Thymus (tissue), 11 donors: ENCODE measurements around the gene CABLES2. TPM values are rescaled to one million over a fixed set of nuclear protein-coding genes. Genes with fewer than 3 reads are reported as not detected.

Experiments used
- DNase-seq, 9 donors: peaks; one replicate each; pipeline ENCODE4 v3.0.0-alpha.2; 2013; ENCODE audit warnings: low spot score in 9 of 9, low read depth in 6 of 9, missing footprints in 1 of 9
- H3K27ac ChIP-seq, 2 donors: one replicate each; pipeline ENCODE4 v1.5.1; 2013; ENCODE audit warnings: control low read depth in 1 of 2, low read depth in 1 of 2, low read length in 1 of 2, mild to moderate bottlenecking in 1 of 2, moderate library complexity in 1 of 2
- H3K27me3 ChIP-seq, 2 donors: one replicate each; pipeline ENCODE4 v1.5.1; 2013; ENCODE audit warnings: low read length in 1 of 2; ENCODE audit not compliant: control insufficient read depth in 2 of 2, insufficient read depth in 1 of 2
- H3K36me3 ChIP-seq, 2 donors: one replicate each; pipeline ENCODE4 v1.5.1; 2013; ENCODE audit warnings: low read length in 1 of 2, mild to moderate bottlenecking in 1 of 2, moderate library complexity in 1 of 2; ENCODE audit not compliant: control insufficient read depth in 2 of 2, insufficient read depth in 2 of 2
- H3K4me1 ChIP-seq, 2 donors: one replicate each; pipeline ENCODE4 v1.5.1; 2013; ENCODE audit warnings: low read length in 2 of 2; ENCODE audit not compliant: control insufficient read depth in 2 of 2, insufficient read depth in 2 of 2
- H3K4me3 ChIP-seq, 2 donors: one replicate each; pipeline ENCODE4 v1.5.1; 2013; ENCODE audit warnings: low read length in 2 of 2, control low read depth in 1 of 2, mild to moderate bottlenecking in 1 of 2
- H3K9me3 ChIP-seq, 2 donors: one replicate each; pipeline ENCODE4 v1.5.1; 2013; ENCODE audit warnings: low read length in 1 of 2, mild to moderate bottlenecking in 1 of 2; ENCODE audit not compliant: control insufficient read depth in 2 of 2, insufficient read depth in 1 of 2
- WGBS: extraction: QIAGEN DNeasy Blood & Tissue Kit; methylation state at CpG from one replicate; pipeline ENCODE4 v1.1.7; 2013; 5-methylcytosine and 5-hydroxymethylcytosine counted together
- polyA plus RNA-seq: library from polyadenylated mRNA; stranded (reverse); fragments of 200-250 nt; gene quantifications from one replicate; pipeline ENCODE4 v1.2.3, GENCODE V29; 2013
- total RNA-seq: library from RNA; stranded (reverse); fragments of 120-200 nt; gene quantifications from one replicate; pipeline ENCODE4 v1.2.4, GENCODE V29; 2013
- donor health status: healthy.

CABLES2 gene
- total and polyA plus RNA-seq, 2 donors: 2.0 to 3.5 TPM

DNA sequence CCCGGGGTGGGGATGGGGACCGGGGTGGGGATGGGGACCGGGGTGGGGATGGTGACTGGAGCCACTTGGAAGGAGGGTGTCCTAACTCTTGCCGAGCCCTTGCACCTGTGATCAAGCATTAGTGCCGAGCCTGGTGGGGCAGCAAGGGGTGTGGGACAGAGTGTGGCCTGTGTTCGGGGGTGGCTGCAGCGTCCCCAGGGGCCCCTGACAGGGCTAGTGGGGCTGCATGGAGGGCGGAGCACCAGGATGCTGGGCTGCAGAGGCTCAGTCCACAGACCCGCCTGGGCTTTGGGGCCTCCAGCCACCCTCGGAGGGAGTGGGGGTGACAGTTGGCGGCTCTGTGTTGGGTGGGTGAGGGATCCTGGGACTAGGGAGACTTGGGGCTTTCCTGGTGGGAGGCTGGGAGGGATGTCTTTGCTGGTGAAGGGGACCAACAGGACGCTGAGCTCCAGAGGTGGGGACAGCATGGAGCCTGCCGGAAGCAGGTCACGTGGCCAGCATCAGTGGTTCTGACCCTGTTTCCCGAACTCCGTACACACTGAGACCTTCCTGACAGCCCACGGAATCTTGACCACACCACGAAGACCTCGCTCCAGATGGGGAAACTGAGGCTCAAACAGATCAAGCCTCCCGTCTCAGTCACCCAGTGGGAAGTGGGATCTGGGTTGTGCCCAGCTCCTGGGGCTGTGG, 15.7 kb upstream of the CABLES2 start:
- no peak for DNase-seq
- Histone ChIP-seq H3K36me3 (no peaks in the 10 kb centered on the region), H3K9me3 (peaks cover 0 to 2% of the 10 kb centered on the region in 2 donors), H3K27me3 (peaks cover 0 to 14% of the 10 kb centered on the region in 2 donors), H3K4me3 (no peak overlapping the region), H3K4me1 (no peaks in the 10 kb centered on the region), H3K27ac (no peak overlapping the region)
- WGBS: 89% methylated on average over 20 of the region's 20 CpGs

- WGBS: 88% methylated on average over 6 of the region's 6 CpGs
- Histone ChIP-seq H3K9me3 (peaks cover 0 to 2% of the 10 kb centered on the region in 2 donors), H3K27ac (no peak overlapping the region), H3K27me3 (peaks cover 0 to 9% of the 10 kb centered on the region in 2 donors), H3K4me3 (no peak overlapping the region), H3K36me3 (no peaks in the 10 kb centered on the region), H3K4me1 (no peaks in the 10 kb centered on the region)
- DNase-seq: no peak
Observed at GRCh38 chr20:62421716-62421990, 14.6 kb upstream of the CABLES2 start.

DNA sequence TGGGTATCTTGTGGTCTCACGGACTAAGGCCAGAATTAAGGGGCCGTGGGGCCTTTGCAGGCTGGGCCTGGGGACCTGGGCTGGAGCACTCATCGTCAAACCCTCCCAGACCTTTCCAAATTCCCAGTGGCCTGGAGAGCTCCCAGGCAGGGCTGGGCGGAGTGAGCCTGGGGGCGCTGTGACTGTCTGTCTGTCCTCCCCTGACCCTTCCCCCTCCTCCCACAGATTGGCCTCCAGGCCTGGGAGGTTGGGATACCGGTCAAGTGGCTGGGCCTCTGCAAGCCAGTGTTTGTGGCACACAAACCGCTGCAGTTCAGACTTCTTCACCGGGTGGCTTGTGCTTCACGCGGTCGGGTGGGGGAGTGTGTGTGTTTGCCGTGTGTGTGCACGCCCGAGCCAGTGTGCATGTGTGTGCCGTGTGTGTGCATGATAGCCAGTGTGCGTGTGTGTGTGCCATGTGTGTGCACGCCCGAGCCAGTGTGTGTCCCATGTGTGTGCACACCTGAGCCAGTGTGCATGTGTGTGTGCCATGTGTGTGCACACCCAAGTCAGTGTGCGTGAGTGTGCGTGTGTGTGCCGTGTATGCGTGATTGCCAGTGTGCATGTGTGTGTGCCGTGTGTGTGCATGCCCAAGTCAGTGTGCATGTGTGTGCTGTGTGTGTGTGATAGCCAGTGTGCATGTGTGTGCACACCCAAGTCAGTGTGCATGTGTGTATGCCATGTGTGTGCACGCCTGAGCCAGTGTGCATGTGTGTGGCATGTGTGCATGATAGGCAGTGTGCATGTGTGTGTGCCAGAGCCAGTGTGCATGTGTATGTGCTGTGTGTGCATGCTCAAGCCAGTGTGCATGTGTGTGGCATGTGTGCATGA, 14.0 kb upstream of the CABLES2 start:
- WGBS: 93% methylated on average over 24 of the region's 24 CpGs
- H3K27me3 ChIP-seq: peaks cover 0 to 6% of the 10 kb centered on the region in 2 donors
- no peak overlapping the region for H3K27ac ChIP-seq
- no peaks in the 10 kb centered on the region for H3K36me3 ChIP-seq
- peaks cover 0 to 2% of the 10 kb centered on the region in 2 donors for H3K9me3 ChIP-seq
- H3K4me1 ChIP-seq: no peaks in the 10 kb centered on the region
- no peak for DNase-seq
- no peak overlapping the region for H3K4me3 ChIP-seq

GRCh38 chr20:62419759-62420158, 12.7 kb upstream of the CABLES2 start:
- 85% methylated on average over 9 of the region's 9 CpGs for WGBS
- H3K27me3 ChIP-seq: peaks cover 0 to 6% of the 10 kb centered on the region in 2 donors

DNA sequence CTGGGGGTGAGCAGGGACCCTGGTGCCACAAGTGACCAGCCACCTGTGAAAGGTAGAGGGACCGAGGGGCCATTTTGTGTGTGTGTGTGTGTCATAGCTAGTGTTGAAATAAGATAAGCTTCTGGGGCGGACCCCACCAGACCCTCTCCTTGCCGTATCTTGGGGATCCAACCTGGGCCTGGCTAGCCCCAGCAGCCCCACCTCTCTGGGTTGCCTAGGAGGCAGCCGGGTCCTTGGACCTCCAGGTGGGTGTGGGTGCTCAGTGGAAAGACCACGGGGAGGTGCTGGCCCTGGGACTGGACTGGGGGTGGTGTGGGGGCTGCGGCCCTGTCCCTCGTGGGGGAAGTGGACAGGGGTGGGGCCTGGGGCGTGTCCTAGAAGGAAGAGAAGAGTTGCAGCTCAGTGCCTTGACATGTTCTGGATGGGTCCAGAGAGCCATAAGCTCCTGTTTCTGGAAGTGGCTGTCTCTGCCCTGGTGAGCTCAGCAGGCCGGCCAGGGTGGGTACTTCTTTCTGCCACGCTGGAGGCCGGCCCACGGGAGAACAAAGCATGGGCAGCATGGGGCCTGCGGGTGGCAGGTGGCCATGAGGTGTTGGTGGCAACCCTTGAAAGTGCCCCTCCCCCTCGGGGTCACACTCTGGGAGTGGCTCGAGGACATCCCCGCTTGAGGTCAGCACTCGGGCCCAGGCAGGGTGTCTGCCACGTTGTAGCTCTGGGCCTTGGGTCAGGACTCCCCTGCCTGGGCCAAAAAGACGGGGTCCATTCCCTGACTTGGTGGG, 11.8 kb upstream of the CABLES2 start:
- H3K4me3 ChIP-seq: no peak overlapping the region
- H3K27ac ChIP-seq: no peak overlapping the region
- WGBS: 91% methylated on average over 19 of the region's 19 CpGs
- peaks cover 0 to 2% of the 10 kb centered on the region in 2 donors for H3K9me3 ChIP-seq
- H3K4me1 ChIP-seq: no peaks in the 10 kb centered on the region
- DNase-seq: no peak
- H3K27me3 ChIP-seq: peaks cover 0 to 6% of the 10 kb centered on the region in 2 donors
- no peaks in the 10 kb centered on the region for H3K36me3 ChIP-seq

More at GRCh38 chr20:62419759-62420158, 12.7 kb upstream of the CABLES2 start:
- Histone ChIP-seq H3K9me3 (peaks cover 0 to 2% of the 10 kb centered on the region in 2 donors), H3K4me1 (no peaks in the 10 kb centered on the region), H3K36me3 (no peaks in the 10 kb centered on the region), H3K27ac (no peak overlapping the region), H3K4me3 (no peak overlapping the region)
- no peak for DNase-seq

DNA sequence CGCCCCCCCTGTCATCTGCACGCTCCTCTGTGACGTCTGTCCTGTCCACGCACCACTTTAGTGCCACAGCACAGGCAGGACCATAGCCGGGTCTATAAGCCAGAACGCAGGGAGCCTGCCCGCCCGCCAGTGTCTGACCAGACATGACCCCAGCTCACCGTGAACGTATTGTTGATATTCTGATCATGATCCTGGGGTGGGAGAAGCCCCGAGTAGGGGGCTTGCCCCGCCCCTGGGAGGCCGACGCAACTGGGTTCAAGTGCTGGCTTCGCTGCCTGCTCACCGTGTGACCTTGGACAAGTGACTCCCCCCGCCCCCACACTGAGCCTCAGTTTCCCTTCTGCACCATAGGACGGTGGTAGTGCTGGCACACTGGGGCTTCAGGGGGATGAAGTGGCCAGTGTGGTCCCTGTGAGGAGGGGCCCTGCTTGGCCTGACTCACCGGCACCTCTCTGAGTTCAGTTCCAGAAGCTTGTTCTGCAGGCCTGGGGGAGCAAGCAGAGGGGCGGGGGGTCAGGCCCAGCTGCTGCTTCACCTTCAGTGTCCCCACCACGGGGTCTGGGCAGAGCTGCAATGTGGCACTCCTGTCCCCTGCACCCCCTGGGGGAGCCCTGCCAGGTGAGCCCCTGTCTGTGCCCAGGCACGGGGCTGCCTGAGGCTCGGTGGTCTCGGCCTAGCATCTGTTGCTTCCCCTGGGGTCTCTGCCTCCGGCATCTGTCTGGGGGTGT, 11.1 kb upstream of the CABLES2 start:
- no peak overlapping the region for H3K4me3 ChIP-seq
- no peak for DNase-seq
- peaks cover 0 to 2% of the 10 kb centered on the region in 2 donors for H3K27me3 ChIP-seq
- 92% methylated on average over 25 of the region's 25 CpGs for WGBS
- no peak overlapping the region for H3K27ac ChIP-seq
- no peaks in the 10 kb centered on the region for H3K36me3 ChIP-seq
- H3K9me3 ChIP-seq: peaks cover 0 to 2% of the 10 kb centered on the region in 2 donors
- no peaks in the 10 kb centered on the region for H3K4me1 ChIP-seq

DNA sequence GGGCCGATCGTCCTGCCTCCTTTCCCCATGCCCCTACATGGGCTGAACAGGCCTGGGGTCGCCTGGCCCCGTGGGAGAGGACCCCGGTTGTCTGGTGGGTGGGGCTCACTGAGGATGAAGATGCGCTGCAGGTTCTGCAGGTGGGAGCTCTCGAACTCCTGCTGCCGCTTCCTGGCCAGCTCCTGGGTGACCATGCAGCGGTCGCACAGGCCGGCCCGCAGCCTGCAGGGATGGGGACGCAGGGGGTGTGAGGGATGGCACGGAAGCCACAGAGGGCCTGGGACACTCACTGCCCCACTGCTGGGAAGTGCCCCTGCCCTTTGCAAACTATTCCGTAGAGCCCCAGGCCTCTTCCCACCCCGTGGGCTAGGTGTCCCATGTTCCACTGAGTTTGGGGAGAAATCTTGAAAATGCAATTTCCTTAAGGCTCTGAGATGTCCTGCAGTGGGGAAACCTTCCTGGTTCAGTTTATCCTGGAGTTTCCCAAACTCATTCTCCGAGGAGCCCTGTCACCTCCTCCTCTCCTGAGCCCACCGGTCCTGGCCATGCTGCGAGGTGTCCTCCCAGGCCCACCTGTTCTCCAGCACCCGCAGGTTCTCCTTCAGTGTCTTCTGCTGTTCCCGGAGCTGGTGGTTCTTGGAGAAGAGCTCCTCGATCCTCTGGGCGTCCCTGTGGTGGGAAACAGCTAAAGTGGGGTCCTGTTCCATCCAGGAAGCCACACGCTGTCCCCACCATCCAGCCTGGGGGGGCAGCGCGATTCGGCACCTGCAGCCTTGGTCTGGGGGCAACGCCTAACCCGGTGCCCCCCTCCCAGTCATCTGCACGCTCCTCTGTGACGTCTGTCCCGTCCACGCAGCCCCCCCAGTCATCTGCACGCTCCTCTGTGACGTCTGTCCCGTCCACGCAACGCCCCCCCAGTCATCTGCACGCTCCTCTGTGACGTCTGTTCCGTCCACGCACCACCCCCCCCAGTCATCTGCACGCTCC, 9.9 kb upstream of the CABLES2 start:
- Histone ChIP-seq H3K9me3 (peaks cover 0 to 1% of the 10 kb centered on the region in 2 donors), H3K27ac (no peak overlapping the region), H3K4me3 (no peak overlapping the region), H3K4me1 (no peaks in the 10 kb centered on the region), H3K27me3 (no peaks in the 10 kb centered on the region), H3K36me3 (no peaks in the 10 kb centered on the region)
- WGBS: 89% methylated on average over 43 of the region's 43 CpGs
- no peak for DNase-seq
